GM18868 (cell line): ENCODE data around the gene CPA2.
"Not testable (repeated sequence)": the region's sequence is repeated elsewhere in the genome, so short reads cannot be mapped to it uniquely, and the experiment has no call there.

Source experiments
- ATAC-seq: cut with Tn5 transposase; IDR thresholded peaks from one replicate; pipeline ENCODE4 v1.9.1; 2021; ENCODE audit warnings: mild to moderate bottlenecking, moderate library complexity; ENCODE audit not compliant: unreplicated experiment

The CPA2 gene

GRCh38 chr7:130266258-130266960, at the start of gene CPA2:
TSS of gene CPA2 (plus strand) at chr7:130266863. CDS start at chr7:130266882, 19 bp downstream.
- no peak for ATAC-seq

GRCh38 chr7:130218806-130219620, 47.6 kb upstream of the CPA2 start:
- ATAC-seq = no peak

GRCh38 chr7:130219871-130220270, 46.8 kb upstream of the CPA2 start:
- ATAC-seq = no peak

- ATAC-seq = no peak
Measured at GRCh38 chr7:130221746-130222145, 44.9 kb upstream of the CPA2 start.

- ATAC-seq = no peak
Measured at GRCh38 chr7:130223646-130224045, 43.0 kb upstream of the CPA2 start.

GRCh38 chr7:130224210-130224609, 42.5 kb upstream of the CPA2 start:
- no peak for ATAC-seq

- not testable (repeated sequence) for ATAC-seq
Measured at GRCh38 chr7:130224923-130225322, 41.7 kb upstream of the CPA2 start.

- no peak for ATAC-seq
Measured at GRCh38 chr7:130226333-130226732, 40.3 kb upstream of the CPA2 start.

GRCh38 chr7:130227883-130228575, 38.6 kb upstream of the CPA2 start:
- no peak for ATAC-seq

- ATAC-seq = no peak
Measured at GRCh38 chr7:130228840-130229502, 37.7 kb upstream of the CPA2 start.

- not testable (repeated sequence) for ATAC-seq
Measured at GRCh38 chr7:130229981-130230380, 36.7 kb upstream of the CPA2 start.

GRCh38 chr7:130231792-130232191, 34.9 kb upstream of the CPA2 start:
- no peak for ATAC-seq

GRCh38 chr7:130232209-130232608, 34.5 kb upstream of the CPA2 start:
- ATAC-seq = no peak

- ATAC-seq = no peak
Measured at GRCh38 chr7:130234078-130234477, 32.6 kb upstream of the CPA2 start.

GRCh38 chr7:130236361-130236760, 30.3 kb upstream of the CPA2 start:
- ATAC-seq = not testable (repeated sequence)

- ATAC-seq = no peak
Measured at GRCh38 chr7:130240240-130240639, 26.4 kb upstream of the CPA2 start.

- peak; percentile 73 for ATAC-seq
Measured at GRCh38 chr7:130242198-130243014, 24.3 kb upstream of the CPA2 start.

GRCh38 chr7:130243486-130243885, 23.2 kb upstream of the CPA2 start:
- not testable (repeated sequence) for ATAC-seq

GRCh38 chr7:130246491-130246890, 20.2 kb upstream of the CPA2 start:
- not testable (repeated sequence) for ATAC-seq

- not testable (repeated sequence) for ATAC-seq
Measured at GRCh38 chr7:130248842-130249241, 17.8 kb upstream of the CPA2 start.
